ENCODE measurements around the gene PAXX. TPM values are rescaled to one million over a fixed set of nuclear protein-coding genes. Genes with fewer than 3 reads are reported as not detected.

The PAXX gene
- total and polyA plus RNA-seq, 9 of the 15 experiments (the other 6 are each of a cell fraction or from before 2014, with no cell fraction given): 1.2 to 175 (median 38.5) TPM

DNA sequence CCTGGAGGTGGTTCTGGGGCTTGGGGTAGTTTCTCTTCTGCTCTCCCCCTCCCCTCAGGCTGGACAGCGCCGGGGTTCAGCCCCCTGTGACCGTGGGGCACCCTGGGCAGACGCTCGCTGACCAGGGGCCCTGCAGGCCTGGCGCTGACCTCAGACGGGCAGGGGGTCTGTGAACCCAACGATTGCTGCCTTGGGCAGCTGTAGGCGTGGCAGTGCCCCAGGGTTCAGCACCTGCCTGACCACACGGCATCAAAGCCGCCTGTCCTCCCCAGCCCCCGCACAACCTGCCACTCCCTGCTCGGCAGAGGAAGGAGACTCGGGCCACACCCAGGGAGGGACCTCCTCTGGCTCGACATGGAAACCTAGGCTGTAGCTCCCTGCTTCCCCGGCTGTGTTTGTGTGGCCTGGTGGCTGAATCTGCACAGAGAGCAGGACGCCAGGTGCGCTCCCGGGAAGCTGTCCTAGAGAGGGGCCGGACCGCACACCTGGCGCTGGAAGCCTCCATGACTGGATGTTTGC lies 28.0 kb upstream of the PAXX start (continued):
- TF ChIP-seq, protein P1, sequence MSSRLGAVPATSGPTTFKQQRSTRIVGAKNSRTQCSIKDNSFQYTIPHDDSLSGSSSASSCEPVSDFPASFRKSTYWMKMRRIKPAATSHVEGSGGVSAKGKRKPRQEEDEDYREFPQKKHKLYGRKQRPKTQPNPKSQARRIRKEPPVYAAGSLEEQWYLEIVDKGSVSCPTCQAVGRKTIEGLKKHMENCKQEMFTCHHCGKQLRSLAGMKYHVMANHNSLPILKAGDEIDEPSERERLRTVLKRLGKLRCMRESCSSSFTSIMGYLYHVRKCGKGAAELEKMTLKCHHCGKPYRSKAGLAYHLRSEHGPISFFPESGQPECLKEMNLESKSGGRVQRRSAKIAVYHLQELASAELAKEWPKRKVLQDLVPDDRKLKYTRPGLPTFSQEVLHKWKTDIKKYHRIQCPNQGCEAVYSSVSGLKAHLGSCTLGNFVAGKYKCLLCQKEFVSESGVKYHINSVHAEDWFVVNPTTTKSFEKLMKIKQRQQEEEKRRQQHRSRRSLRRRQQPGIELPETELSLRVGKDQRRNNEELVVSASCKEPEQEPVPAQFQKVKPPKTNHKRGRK (tag; IDR thresholded peaks at IDR 0.05): no peak
- TF ChIP-seq, protein P2, sequence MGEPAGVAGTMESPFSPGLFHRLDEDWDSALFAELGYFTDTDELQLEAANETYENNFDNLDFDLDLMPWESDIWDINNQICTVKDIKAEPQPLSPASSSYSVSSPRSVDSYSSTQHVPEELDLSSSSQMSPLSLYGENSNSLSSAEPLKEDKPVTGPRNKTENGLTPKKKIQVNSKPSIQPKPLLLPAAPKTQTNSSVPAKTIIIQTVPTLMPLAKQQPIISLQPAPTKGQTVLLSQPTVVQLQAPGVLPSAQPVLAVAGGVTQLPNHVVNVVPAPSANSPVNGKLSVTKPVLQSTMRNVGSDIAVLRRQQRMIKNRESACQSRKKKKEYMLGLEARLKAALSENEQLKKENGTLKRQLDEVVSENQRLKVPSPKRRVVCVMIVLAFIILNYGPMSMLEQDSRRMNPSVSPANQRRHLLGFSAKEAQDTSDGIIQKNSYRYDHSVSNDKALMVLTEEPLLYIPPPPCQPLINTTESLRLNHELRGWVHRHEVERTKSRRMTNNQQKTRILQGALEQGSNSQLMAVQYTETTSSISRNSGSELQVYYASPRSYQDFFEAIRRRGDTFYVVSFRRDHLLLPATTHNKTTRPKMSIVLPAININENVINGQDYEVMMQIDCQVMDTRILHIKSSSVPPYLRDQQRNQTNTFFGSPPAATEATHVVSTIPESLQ (CRISPR knock-in tag; IDR thresholded peaks at IDR 0.05): no peak
- TF ChIP-seq TAF15 (IDR thresholded peaks at IDR 0.05; ENCODE audit: low read depth, low read length) (no peak), ZNF561 (CRISPR knock-in tag; conservative IDR thresholded peaks at IDR 0.05) (no peak), PHTF2 (CRISPR knock-in tag; IDR thresholded peaks at IDR 0.05) (no peak), RBM22 (IDR thresholded peaks at IDR 0.05; ENCODE audit: low read depth, low read length, poor library complexity, severe bottlenecking) (no peak), GTF2E2 (tag; IDR thresholded peaks at IDR 0.05) (no peak), ZNF239 (CRISPR knock-in tag; IDR thresholded peaks at IDR 0.05) (no peak), TGIF2 (CRISPR knock-in tag; IDR thresholded peaks at IDR 0.05) (no peak), L3MBTL2 (IDR thresholded peaks at IDR 0.05) (0 out of 2 replicates have a peak, but pooled peaks have one; percentile 11), SRF (CRISPR knock-in tag; IDR thresholded peaks at IDR 0.05) (peak in 1 of 2 experiments; percentile 66; a peak in 1 of 4 replicates), TCF3 (CRISPR knock-in tag; IDR thresholded peaks at IDR 0.05) (peak; percentile 14; the same call in 1 of the 2 replicates), NFATC3 (IDR thresholded peaks at IDR 0.05) (no peak)
- TF ChIP-seq, protein P3, sequence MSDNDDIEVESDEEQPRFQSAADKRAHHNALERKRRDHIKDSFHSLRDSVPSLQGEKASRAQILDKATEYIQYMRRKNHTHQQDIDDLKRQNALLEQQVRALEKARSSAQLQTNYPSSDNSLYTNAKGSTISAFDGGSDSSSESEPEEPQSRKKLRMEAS (CRISPR knock-in tag; IDR thresholded peaks at IDR 0.05): peak; percentile 91
- TF ChIP-seq, protein P4, sequence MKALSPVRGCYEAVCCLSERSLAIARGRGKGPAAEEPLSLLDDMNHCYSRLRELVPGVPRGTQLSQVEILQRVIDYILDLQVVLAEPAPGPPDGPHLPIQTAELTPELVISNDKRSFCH (CRISPR knock-in tag; IDR thresholded peaks at IDR 0.05): no peak
- TF ChIP-seq, protein P4 (tag; IDR thresholded peaks at IDR 0.05): no peak
- TF ChIP-seq, protein P5, sequence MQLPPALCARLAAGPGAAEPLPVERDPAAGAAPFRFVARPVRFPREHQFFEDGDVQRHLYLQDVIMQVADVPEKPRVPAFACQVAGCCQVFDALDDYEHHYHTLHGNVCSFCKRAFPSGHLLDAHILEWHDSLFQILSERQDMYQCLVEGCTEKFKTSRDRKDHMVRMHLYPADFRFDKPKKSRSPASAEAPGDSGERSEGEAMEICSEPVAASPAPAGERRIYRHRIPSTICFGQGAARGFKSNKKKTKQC (CRISPR knock-in tag; IDR thresholded peaks at IDR 0.05): no peak
- TF ChIP-seq, protein P6, sequence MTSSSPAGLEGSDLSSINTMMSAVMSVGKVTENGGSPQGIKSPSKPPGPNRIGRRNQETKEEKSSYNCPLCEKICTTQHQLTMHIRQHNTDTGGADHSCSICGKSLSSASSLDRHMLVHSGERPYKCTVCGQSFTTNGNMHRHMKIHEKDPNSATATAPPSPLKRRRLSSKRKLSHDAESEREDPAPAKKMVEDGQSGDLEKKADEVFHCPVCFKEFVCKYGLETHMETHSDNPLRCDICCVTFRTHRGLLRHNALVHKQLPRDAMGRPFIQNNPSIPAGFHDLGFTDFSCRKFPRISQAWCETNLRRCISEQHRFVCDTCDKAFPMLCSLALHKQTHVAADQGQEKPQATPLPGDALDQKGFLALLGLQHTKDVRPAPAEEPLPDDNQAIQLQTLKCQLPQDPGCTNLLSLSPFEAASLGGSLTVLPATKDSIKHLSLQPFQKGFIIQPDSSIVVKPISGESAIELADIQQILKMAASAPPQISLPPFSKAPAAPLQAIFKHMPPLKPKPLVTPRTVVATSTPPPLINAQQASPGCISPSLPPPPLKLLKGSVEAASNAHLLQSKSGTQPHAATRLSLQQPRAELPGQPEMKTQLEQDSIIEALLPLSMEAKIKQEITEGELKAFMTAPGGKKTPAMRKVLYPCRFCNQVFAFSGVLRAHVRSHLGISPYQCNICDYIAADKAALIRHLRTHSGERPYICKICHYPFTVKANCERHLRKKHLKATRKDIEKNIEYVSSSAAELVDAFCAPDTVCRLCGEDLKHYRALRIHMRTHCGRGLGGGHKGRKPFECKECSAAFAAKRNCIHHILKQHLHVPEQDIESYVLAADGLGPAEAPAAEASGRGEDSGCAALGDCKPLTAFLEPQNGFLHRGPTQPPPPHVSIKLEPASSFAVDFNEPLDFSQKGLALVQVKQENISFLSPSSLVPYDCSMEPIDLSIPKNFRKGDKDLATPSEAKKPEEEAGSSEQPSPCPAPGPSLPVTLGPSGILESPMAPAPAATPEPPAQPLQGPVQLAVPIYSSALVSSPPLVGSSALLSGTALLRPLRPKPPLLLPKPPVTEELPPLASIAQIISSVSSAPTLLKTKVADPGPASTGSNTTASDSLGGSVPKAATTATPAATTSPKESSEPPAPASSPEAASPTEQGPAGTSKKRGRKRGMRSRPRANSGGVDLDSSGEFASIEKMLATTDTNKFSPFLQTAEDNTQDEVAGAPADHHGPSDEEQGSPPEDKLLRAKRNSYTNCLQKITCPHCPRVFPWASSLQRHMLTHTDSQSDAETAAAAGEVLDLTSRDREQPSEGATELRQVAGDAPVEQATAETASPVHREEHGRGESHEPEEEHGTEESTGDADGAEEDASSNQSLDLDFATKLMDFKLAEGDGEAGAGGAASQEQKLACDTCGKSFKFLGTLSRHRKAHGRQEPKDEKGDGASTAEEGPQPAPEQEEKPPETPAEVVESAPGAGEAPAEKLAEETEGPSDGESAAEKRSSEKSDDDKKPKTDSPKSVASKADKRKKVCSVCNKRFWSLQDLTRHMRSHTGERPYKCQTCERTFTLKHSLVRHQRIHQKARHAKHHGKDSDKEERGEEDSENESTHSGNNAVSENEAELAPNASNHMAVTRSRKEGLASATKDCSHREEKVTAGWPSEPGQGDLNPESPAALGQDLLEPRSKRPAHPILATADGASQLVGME (CRISPR knock-in tag; IDR thresholded peaks at IDR 0.05): no peak

All from K562 (cell line).